Body of pancreas (tissue), 4 donors: Measurements from ENCODE around the gene DUOX2.

Experiments used
- CTCF ChIP-seq, 7 experiments: fragments of 450-650 bp in 4 of 7; fragments of 200-600 bp in 3 of 7; sonication (generic) in 3 of 7; IDR thresholded peaks; one replicate each; pipeline ENCODE4 v1.5.1; 2016 to 2019; ENCODE audit warnings: antibody characterized with exemption in 7 of 7
- POLR2A ChIP-seq, 3 donors: fragments of 450-650 bp; IDR thresholded peaks; one replicate each; pipeline ENCODE4 v1.6.1; 2016; ENCODE audit warnings: antibody characterized with exemption in 3 of 3, mild to moderate bottlenecking in 2 of 3

GRCh38 chr15:45064386-45064785 lies 49.6 kb downstream of the DUOX2 start:
- TF ChIP-seq CTCF (IDR thresholded peaks at IDR 0.05) (no peak), POLR2A (IDR thresholded peaks at IDR 0.05) (no peak)
